Activated CD4-positive, alpha-beta T cell treated with anti-CD3 and anti-CD28 coated beads, Interleukin-2, Interleukin-6, amounts not matched to agents 100 ng/mL and 50 ng/mL, durations not matched to agents 16 hours and 8 hours (primary cell): ENCODE results near the gene ALX3.
A peak's percentile ranks its signal among the peaks of the same experiment; 100 is the strongest.

ENCODE experiments used
- DNase-seq: peaks from one replicate; pipeline ENCODE4 v3.0.0-alpha.2; 2020

The ALX3 gene

GRCh38 chr1:110070671-110071242, at the start of gene ALX3:
ALX3 (minus strand) TSS chr1:110070672; CDS start chr1:110070612, 60 bp downstream.
- no peak for DNase-seq

GRCh38 chr1:110119843-110120242, 49.4 kb upstream of the ALX3 start:
- DNase-seq, result no peak

- DNase-seq, result no peak
Measured at GRCh38 chr1:110118636-110119396, 48.3 kb upstream of the ALX3 start.

GRCh38 chr1:110114784-110115183, 44.3 kb upstream of the ALX3 start:
- DNase-seq, result no peak

- no peak for DNase-seq
Measured at GRCh38 chr1:110114173-110114572, 43.7 kb upstream of the ALX3 start.

- DNase-seq, result no peak
Measured at GRCh38 chr1:110113551-110113950, 43.1 kb upstream of the ALX3 start.

GRCh38 chr1:110112656-110113055, 42.2 kb upstream of the ALX3 start:
- no peak for DNase-seq

GRCh38 chr1:110112143-110112542, 41.7 kb upstream of the ALX3 start, which contains the start of gene UBL4B:
UBL4B (plus strand) TSS chr1:110112443; CDS start chr1:110112535, 92 bp downstream.
- DNase-seq, result no peak

GRCh38 chr1:110111081-110111480, 40.6 kb upstream of the ALX3 start:
- DNase-seq, result no peak

- DNase-seq, result no peak
Measured at GRCh38 chr1:110107867-110108469, 37.5 kb upstream of the ALX3 start.

GRCh38 chr1:110106013-110106941, 35.8 kb upstream of the ALX3 start:
- DNase-seq, result peak; percentile 75

- no peak for DNase-seq
Measured at GRCh38 chr1:110102081-110102480, 31.6 kb upstream of the ALX3 start.

- DNase-seq, result no peak
Measured at GRCh38 chr1:110100335-110100734, 29.9 kb upstream of the ALX3 start.

- DNase-seq, result no peak
Measured at GRCh38 chr1:110098222-110099026, 28.0 kb upstream of the ALX3 start.

- DNase-seq, result no peak
Measured at GRCh38 chr1:110097507-110098221, 27.2 kb upstream of the ALX3 start.

GRCh38 chr1:110094931-110095654, 24.6 kb upstream of the ALX3 start:
- DNase-seq, result no peak

- no peak for DNase-seq
Measured at GRCh38 chr1:110092991-110093390, 22.5 kb upstream of the ALX3 start.

- no peak for DNase-seq
Measured at GRCh38 chr1:110091791-110092190, 21.3 kb upstream of the ALX3 start.

- no peak for DNase-seq
Measured at GRCh38 chr1:110091381-110091780, 20.9 kb upstream of the ALX3 start.

- DNase-seq, result no peak
Measured at GRCh38 chr1:110089561-110090275, 19.2 kb upstream of the ALX3 start.
